Tibial nerve (tissue), 4 donors: Measurements from ENCODE around the gene EIF2S3B. TPM values are rescaled to one million over a fixed set of nuclear protein-coding genes. Genes with fewer than 3 reads are reported as not detected.

ENCODE experiments used
- DNase-seq, 2 donors: peaks; one replicate each; pipeline ENCODE4 v3.0.0-alpha.2; 2019; ENCODE audit warnings: low spot score in 2 of 2
- H3K27ac ChIP-seq, 4 donors: fragments of 200-600 bp; sonication (generic) in 3 of 4; one replicate each; pipeline ENCODE4 v1.5.1; 2017 to 2019; ENCODE audit warnings: mild to moderate bottlenecking in 1 of 4
- H3K27me3 ChIP-seq, 2 donors: fragments of 200-600 bp; sonication (generic) in 1 of 2; one replicate each; pipeline versions ENCODE4 v1.5.1 to v1.6.0; 2017 to 2019
- H3K36me3 ChIP-seq, 3 donors: fragments of 200-600 bp; sonication (generic); one replicate each; pipeline ENCODE4 v1.5.1; 2018 to 2019
- H3K4me1 ChIP-seq, 4 donors: fragments of 200-600 bp; sonication (generic) in 3 of 4; one replicate each; pipeline ENCODE4 v1.5.1; 2017 to 2019
- H3K4me3 ChIP-seq, 4 donors: fragments of 200-600 bp; sonication (generic) in 3 of 4; one replicate each; pipeline ENCODE4 v1.5.1; 2017 to 2019; ENCODE audit warnings: mild to moderate bottlenecking in 1 of 4, moderate library complexity in 1 of 4
- H3K9me3 ChIP-seq, 4 donors: fragments of 200-600 bp; sonication (generic) in 3 of 4; one replicate each; pipeline ENCODE4 v1.5.1; 2017 to 2019
- CTCF ChIP-seq, 5 experiments: fragments of 200-600 bp in 3 of 5; fragments of 450-650 bp in 2 of 5; sonication (generic) in 3 of 5; IDR thresholded peaks; one replicate each; pipeline ENCODE4 v1.5.1; 2016 to 2019; ENCODE audit warnings: antibody characterized with exemption in 5 of 5, mild to moderate bottlenecking in 3 of 5, moderate library complexity in 2 of 5
- EP300 ChIP-seq, 2 donors: sonication (generic); formaldehyde crosslinking; IDR thresholded peaks; one replicate each; pipeline ENCODE4 v1.6.1; 2017; ENCODE audit warnings: antibody characterized with exemption in 2 of 2, mild to moderate bottlenecking in 1 of 2
- POLR2A ChIP-seq, 2 donors: fragments of 450-650 bp; IDR thresholded peaks; one replicate each; pipeline ENCODE4 v1.6.1; 2017; ENCODE audit warnings: antibody characterized with exemption in 2 of 2, mild to moderate bottlenecking in 2 of 2, moderate library complexity in 2 of 2
- WGBS, 2 donors: methylation state at CpG; one replicate each; pipeline ENCODE4 v1.1.5; 2018; 5-methylcytosine and 5-hydroxymethylcytosine counted together
- total RNA-seq, 4 donors: library from RNA; depleted of rRNA; stranded (reverse); fragments of >200 nt; gene quantifications; one replicate each; pipeline ENCODE4 v1.1.0, GENCODE V29; 2016

EIF2S3B gene
- total RNA-seq, 4 donors from 2014 or later = 0.42 TPM; not detected in 3

- Histone ChIP-seq H3K9me3 (no peaks in the 10 kb centered on the region), H3K4me1 (peaks cover 0 to 9% (median 0%) of the 10 kb centered on the region in 4 donors), H3K36me3 (no peaks in the 10 kb centered on the region), H3K4me3 (no peak overlapping the region), H3K27ac (no peak overlapping the region), H3K27me3 (no peaks in the 10 kb centered on the region)
- TF ChIP-seq EP300 (IDR thresholded peaks at IDR 0.05) (no peak), POLR2A (IDR thresholded peaks at IDR 0.05) (no peak), CTCF (IDR thresholded peaks at IDR 0.05) (no peak)
- 31 to 35% methylated on average over 5 of the region's 5 CpGs for WGBS, 2 donors
- DNase-seq = no peak
Observed at GRCh38 chr12:10511756-10512355, 6.2 kb downstream of the EIF2S3B start.

- H3K27me3 ChIP-seq = no peaks in the 10 kb centered on the region
- no peaks in the 10 kb centered on the region for H3K9me3 ChIP-seq
- no peak for DNase-seq
- no peaks in the 10 kb centered on the region for H3K36me3 ChIP-seq
- TF ChIP-seq CTCF (IDR thresholded peaks at IDR 0.05) = no peak
- TF ChIP-seq POLR2A (IDR thresholded peaks at IDR 0.05) = no peak
- TF ChIP-seq EP300 (IDR thresholded peaks at IDR 0.05) = no peak
- WGBS, 2 donors = 63 to 65% methylated on average over 4 of the region's 4 CpGs
- H3K27ac ChIP-seq = no peak overlapping the region
- peaks cover 0 to 9% (median 0%) of the 10 kb centered on the region in 4 donors for H3K4me1 ChIP-seq
- no peak overlapping the region for H3K4me3 ChIP-seq
Observed at GRCh38 chr12:10512798-10513197, 7.1 kb downstream of the EIF2S3B start.

GRCh38 chr12:10521555-10521954 is 15.9 kb downstream of the EIF2S3B start:
- no peaks in the 10 kb centered on the region for H3K9me3 ChIP-seq
- H3K27ac ChIP-seq = no peak overlapping the region
- H3K27me3 ChIP-seq = no peaks in the 10 kb centered on the region
- TF ChIP-seq EP300 (IDR thresholded peaks at IDR 0.05) = no peak
- TF ChIP-seq POLR2A (IDR thresholded peaks at IDR 0.05) = no peak
- TF ChIP-seq CTCF (IDR thresholded peaks at IDR 0.05) = no peak
- no peaks in the 10 kb centered on the region for H3K4me1 ChIP-seq
- WGBS, 2 donors = 68 to 83% methylated on average over 2 of the region's 2 CpGs
- H3K4me3 ChIP-seq = no peak overlapping the region
- no peak for DNase-seq
- H3K36me3 ChIP-seq = no peaks in the 10 kb centered on the region

GRCh38 chr12:10528174-10528953 is 22.7 kb downstream of the EIF2S3B start:
- WGBS, 2 donors = 70 to 80% methylated on average over 2 of the region's 2 CpGs
- Histone ChIP-seq H3K9me3 (no peaks in the 10 kb centered on the region), H3K27me3 (no peaks in the 10 kb centered on the region), H3K4me1 (no peaks in the 10 kb centered on the region), H3K27ac (no peak overlapping the region), H3K36me3 (no peaks in the 10 kb centered on the region), H3K4me3 (no peak overlapping the region)
- no peak for TF ChIP-seq POLR2A (IDR thresholded peaks at IDR 0.05)
- no peak for TF ChIP-seq EP300 (IDR thresholded peaks at IDR 0.05)
- no peak for TF ChIP-seq CTCF (IDR thresholded peaks at IDR 0.05)
- no peak for DNase-seq

GRCh38 chr12:10529603-10530002 is 23.9 kb downstream of the EIF2S3B start:
- WGBS, 2 donors = 87 to 89% methylated on average over 3 of the region's 3 CpGs
- Histone ChIP-seq H3K27me3 (no peaks in the 10 kb centered on the region), H3K9me3 (no peaks in the 10 kb centered on the region), H3K4me3 (no peak overlapping the region), H3K36me3 (no peaks in the 10 kb centered on the region), H3K27ac (no peak overlapping the region), H3K4me1 (no peaks in the 10 kb centered on the region)
- no peak for DNase-seq
- TF ChIP-seq EP300 (IDR thresholded peaks at IDR 0.05) (no peak), CTCF (IDR thresholded peaks at IDR 0.05) (no peak), POLR2A (IDR thresholded peaks at IDR 0.05) (no peak)
